GM23248 (cell line): Measurements from ENCODE around the gene RFX2.
"Not testable (repeated sequence)": the region's sequence is repeated elsewhere in the genome, so short reads cannot be mapped to it uniquely, and the experiment has no call there.

Source experiments
- EZH2 ChIP-seq: fragments of 200-600 bp; sonication (generic); IDR thresholded peaks from 2 replicates; pipeline ENCODE4 v1.6.1; 2018; ENCODE audit warnings: antibody characterized with exemption, mild to moderate bottlenecking; ENCODE audit not compliant: insufficient read depth, poor library complexity, severe bottlenecking
- EZH2phosphoT487 ChIP-seq: fragments of 200-600 bp; sonication (generic); IDR thresholded peaks from 2 replicates; pipeline ENCODE4 v1.6.1; 2018; ENCODE audit warnings: antibody characterized with exemption, moderate library complexity, mild to moderate bottlenecking, low read depth; ENCODE audit not compliant: insufficient read depth

DNA sequence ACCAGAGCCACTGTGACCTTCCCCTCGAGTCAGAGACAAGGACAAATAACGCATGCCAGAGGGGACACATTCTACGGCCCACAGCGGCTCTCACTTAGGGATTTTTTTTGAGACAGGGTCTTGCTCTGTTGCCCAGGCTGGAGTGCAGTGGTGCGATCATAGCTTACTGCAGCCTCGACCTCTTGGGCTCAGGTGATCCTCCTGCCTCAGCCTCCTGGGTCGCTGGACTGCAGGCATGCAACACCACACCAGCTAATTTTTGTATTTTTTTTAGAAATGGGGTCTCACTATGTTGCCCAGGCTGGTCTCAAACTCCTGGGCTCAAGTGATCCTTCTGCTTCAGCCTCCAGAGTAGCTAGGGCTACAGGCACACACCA, 104.2 kb downstream of the RFX2 start:
- TF ChIP-seq EZH2phosphoT487, EZH2: not testable (repeated sequence)
